ENCODE measurements around the gene XPOT.

- TF ChIP-seq CTCF (IDR thresholded peaks at IDR 0.05) (no peak), POLR2A (IDR thresholded peaks at IDR 0.05; ENCODE audit: low read depth) (no peak), POLR2AphosphoS5 (IDR thresholded peaks at IDR 0.05) (no peak)
Measured at GRCh38 chr12:64491718-64492117, 87.5 kb downstream of the XPOT start.

Measured in esophagus muscularis mucosa (tissue), 3 donors.